ENCODE results near the gene POLR1G.
A peak's percentile ranks its signal among the peaks of the same experiment; 100 is the strongest.

DNA sequence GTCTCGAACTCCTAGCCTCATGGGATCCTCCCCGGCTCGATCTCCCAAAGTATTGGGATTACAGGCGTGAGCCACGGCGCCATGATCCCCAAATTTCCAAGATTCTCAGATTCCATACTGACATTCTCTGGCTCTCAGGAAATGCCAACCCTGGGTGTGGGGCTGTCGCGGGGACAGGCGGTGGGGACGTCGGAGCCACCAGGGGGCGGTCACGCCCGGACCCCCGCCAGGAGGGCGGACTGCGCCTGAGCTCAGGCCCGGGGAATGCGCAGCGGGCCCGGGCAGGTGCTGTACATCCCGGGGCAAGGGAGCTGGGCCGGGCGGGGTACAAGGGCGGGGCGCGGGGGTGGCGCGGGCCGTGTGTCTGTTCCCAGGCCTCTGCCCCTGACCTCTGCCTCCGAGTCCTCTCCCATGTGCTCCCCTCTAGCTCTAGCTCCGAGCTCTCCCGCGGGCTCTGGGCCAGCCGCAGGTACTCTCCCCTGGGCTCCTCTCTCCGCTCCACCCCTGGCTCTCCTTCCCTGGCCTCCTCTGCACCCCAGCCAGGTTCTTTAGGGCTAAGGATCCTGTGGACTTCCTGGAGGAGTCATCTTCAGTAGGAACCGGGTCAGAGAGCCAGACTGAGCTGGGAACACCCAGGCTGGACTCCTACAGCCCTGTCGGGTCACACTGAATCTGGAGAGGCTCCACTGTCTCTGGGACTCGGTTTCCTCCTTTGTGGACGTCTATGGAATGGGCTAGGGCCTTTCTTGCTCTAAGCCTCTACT, 4.0 kb upstream of the POLR1G start:
- no peak for TF ChIP-seq POLR2A (IDR thresholded peaks at IDR 0.05)
- TF ChIP-seq, protein P1, sequence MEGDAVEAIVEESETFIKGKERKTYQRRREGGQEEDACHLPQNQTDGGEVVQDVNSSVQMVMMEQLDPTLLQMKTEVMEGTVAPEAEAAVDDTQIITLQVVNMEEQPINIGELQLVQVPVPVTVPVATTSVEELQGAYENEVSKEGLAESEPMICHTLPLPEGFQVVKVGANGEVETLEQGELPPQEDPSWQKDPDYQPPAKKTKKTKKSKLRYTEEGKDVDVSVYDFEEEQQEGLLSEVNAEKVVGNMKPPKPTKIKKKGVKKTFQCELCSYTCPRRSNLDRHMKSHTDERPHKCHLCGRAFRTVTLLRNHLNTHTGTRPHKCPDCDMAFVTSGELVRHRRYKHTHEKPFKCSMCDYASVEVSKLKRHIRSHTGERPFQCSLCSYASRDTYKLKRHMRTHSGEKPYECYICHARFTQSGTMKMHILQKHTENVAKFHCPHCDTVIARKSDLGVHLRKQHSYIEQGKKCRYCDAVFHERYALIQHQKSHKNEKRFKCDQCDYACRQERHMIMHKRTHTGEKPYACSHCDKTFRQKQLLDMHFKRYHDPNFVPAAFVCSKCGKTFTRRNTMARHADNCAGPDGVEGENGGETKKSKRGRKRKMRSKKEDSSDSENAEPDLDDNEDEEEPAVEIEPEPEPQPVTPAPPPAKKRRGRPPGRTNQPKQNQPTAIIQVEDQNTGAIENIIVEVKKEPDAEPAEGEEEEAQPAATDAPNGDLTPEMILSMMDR (IDR thresholded peaks at IDR 0.05), result peak in 3 of 4 experiments; percentile 48 to 78 (median 53)

Measured in prostate gland (tissue), 2 donors.